Measurements from ENCODE around the gene A2M.

GRCh38 chr12:9104767-9105423, 10.8 kb downstream of the A2M start:
- no peak for TF ChIP-seq CTCF (conservative IDR thresholded peaks at IDR 0.05)
- no peak for TF ChIP-seq EZH2 (IDR thresholded peaks at IDR 0.05; ENCODE audit: low read depth)

Data from PC-9 (cell line).